Esophagus (tissue), 2 donors: ENCODE data around the gene SLC30A1. TPM values are rescaled to one million over a fixed set of nuclear protein-coding genes. Genes with fewer than 3 reads are reported as not detected.
"Not testable (repeated sequence)": the region's sequence is repeated elsewhere in the genome, so short reads cannot be mapped to it uniquely, and the experiment has no call there.

Experiments used
- H3K27ac ChIP-seq, 2 donors: one replicate each; pipeline ENCODE4 v1.5.1; 2013; ENCODE audit warnings: low read depth in 2 of 2, mild to moderate bottlenecking in 2 of 2, inconsistent platforms in 1 of 2, low read length in 1 of 2, moderate library complexity in 1 of 2
- H3K27me3 ChIP-seq, 2 donors: one replicate each; pipeline ENCODE4 v1.6.1; 2013; ENCODE audit warnings: low read length in 2 of 2, control low read depth in 1 of 2, mild to moderate bottlenecking in 1 of 2; ENCODE audit not compliant: insufficient read depth in 2 of 2, control insufficient read depth in 1 of 2
- H3K36me3 ChIP-seq, 2 donors: one replicate each; pipeline ENCODE4 v1.6.1; 2013; ENCODE audit warnings: low read length in 1 of 2; ENCODE audit not compliant: control insufficient read depth in 2 of 2, insufficient read depth in 2 of 2
- H3K4me1 ChIP-seq, 2 donors: one replicate each; pipeline ENCODE4 v1.6.1; 2013; ENCODE audit warnings: low read length in 1 of 2; ENCODE audit not compliant: control insufficient read depth in 2 of 2, insufficient read depth in 2 of 2
- H3K4me3 ChIP-seq, 2 donors: one replicate each; pipeline ENCODE4 v1.5.1; 2013; ENCODE audit warnings: low read length in 2 of 2, mild to moderate bottlenecking in 2 of 2, low read depth in 1 of 2, moderate library complexity in 1 of 2
- H3K9me3 ChIP-seq, 2 donors: one replicate each; pipeline ENCODE4 v1.6.1; 2013; ENCODE audit warnings: mild to moderate bottlenecking in 2 of 2, low read depth in 1 of 2, low read length in 1 of 2, moderate library complexity in 1 of 2; ENCODE audit not compliant: control insufficient read depth in 2 of 2, insufficient read depth in 1 of 2
- WGBS, 2 donors: extraction: QIAGEN DNeasy Blood & Tissue Kit; methylation state at CpG; one replicate each; pipeline ENCODE4 v1.1.7; 2013; 5-methylcytosine and 5-hydroxymethylcytosine counted together
- polyA plus RNA-seq, 2 donors: library from polyadenylated mRNA; stranded (reverse); fragments of 200-250 nt; gene quantifications; one replicate each; pipeline ENCODE4 v1.2.3, GENCODE V29; 2013
- donor health status: healthy with polysubstance abuse.
- donor health status: Bipolar disorder and iron deficiency.

Gene SLC30A1
- polyA plus RNA-seq, 2 donors, result 2.6 to 3.5 TPM

DNA sequence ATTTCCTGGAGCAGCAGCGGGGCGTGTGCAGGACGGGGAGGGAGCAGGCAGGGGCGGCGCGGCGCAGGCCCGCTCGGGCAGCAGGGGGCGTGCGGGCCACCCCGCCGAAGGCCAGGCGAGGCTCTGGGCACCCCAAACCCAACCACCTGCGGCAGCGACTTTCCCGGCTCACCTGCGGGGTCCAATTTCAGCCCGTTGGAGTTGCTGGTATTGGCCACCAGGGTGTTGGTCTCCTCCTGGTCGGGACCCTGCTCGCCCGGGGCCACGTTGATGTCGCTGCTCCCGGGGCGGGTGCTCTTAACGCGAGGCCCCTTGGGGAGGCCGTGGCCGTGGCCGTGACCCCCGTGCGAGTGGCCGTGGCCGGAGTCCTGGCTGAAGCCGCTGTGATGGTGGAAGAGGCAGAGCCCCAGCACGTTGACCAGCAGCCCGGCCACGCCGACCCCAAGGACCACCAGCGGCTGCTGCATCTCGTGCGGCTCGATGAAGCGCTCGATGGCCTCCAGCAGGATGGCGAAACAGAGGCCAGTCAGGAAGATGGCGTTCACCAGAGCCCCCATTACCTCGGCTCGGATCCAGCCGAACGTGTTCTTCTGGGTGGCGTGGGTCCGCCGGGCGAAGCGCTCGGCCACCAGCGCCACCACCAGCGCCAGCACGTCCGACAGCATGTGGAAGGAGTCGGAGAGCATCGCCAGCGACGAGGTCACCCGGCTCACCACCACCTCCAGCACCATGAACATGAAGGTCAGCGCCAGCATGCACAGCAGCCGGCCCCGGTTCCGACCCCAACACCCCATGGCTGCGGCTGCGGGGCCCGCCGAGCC lies 932 bp downstream of the SLC30A1 start:
- H3K27ac ChIP-seq, result peak overlapping the region; percentile 94 to 96
- 0 to 1% methylated on average over 75 of the region's 75 CpGs for WGBS, 2 donors

DNA sequence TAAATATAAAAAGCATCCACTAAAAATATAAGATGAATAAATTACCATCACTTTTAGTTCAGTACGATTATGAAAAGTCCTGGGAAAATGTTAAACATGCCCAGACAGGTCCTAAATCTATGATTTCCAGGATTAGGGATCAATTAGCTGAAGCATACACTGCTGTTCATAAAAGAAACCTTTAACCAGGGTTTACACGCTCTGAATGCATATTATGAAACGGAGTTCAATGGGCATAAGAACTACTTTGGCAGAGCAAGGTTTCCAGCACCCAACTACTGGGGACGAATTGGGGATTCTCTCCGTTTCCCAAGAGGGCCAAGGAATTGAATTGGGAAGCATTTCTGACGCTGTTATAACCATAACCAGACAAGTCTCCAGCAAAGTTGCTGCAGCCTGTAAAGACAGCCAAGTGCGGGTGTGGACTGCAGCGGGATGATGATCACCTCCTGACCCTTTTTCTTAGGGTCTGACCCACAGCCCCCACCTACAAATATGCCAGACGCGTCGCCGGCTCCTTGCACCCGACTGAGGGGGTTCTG lies 1.6 kb downstream of the SLC30A1 start:
- H3K27me3 ChIP-seq, result no peaks in the 10 kb centered on the region
- peaks cover 0 to 2% of the 10 kb centered on the region in 2 donors for H3K36me3 ChIP-seq
- peaks cover 0 to 2% of the 10 kb centered on the region in 2 donors for H3K4me1 ChIP-seq
- H3K9me3 ChIP-seq, result no peaks in the 10 kb centered on the region
- 1% methylated on average over 13 of the region's 13 CpGs for WGBS, 2 donors
- H3K27ac ChIP-seq, result peak overlapping the region; percentile 94 to 96
- H3K4me3 ChIP-seq, result peak overlapping the region; percentile 84 to 90

More for the DNA sequence above, 932 bp downstream of the SLC30A1 start:
- peak overlapping the region; percentile 84 to 90 for H3K4me3 ChIP-seq
- no peaks in the 10 kb centered on the region for H3K9me3 ChIP-seq
- no peaks in the 10 kb centered on the region for H3K27me3 ChIP-seq
- peaks cover 0 to 2% of the 10 kb centered on the region in 2 donors for H3K36me3 ChIP-seq
- H3K4me1 ChIP-seq, result peaks cover 0 to 2% of the 10 kb centered on the region in 2 donors

DNA sequence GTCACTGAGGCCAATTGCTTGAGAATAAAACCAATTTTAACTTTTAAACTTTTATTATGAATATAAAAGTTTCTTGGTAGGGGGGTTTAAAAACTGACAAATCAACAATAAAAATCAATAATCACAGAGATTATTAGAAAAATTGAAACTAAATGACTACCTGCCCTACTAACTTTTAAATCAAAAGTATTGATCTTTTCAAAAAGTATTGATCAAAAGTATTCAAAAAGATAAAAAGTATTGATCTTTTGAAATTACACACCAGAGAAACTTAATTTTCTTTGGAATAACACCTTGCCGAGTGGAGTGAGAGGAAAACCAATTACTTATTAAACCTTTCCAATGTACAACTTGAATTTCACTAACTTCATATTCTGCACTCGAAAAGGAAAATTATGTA lies 2.2 kb downstream of the SLC30A1 start:
- H3K27ac ChIP-seq, result no peak overlapping the region
- H3K4me3 ChIP-seq, result peak overlapping the region in 1 of 2 donors; percentile 84
- peaks cover 0 to 2% of the 10 kb centered on the region in 2 donors for H3K4me1 ChIP-seq
- H3K36me3 ChIP-seq, result peaks cover 0 to 2% of the 10 kb centered on the region in 2 donors
- no peaks in the 10 kb centered on the region for H3K27me3 ChIP-seq
- 33 to 46% methylated on average over 2 of the region's 2 CpGs for WGBS, 2 donors
- no peaks in the 10 kb centered on the region for H3K9me3 ChIP-seq

DNA sequence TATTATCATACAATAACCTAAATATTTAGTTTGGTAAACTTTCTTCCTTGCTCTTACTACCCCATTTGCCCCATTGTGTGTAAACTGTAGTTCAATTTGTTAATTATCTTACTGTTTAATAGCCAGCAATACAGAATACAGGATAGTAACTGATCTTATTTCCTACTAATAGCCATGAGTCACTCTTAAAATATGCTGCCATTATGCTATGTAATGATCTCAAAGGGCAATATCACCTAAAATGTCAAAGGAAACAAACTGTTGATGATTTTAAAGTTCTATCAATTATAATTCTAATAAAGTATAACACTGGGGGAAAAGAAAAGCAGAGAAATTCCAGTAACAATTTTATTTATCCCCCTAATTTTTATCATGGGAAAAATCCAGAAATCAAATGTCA lies 4.3 kb downstream of the SLC30A1 start:
- Histone ChIP-seq H3K9me3 (no peaks in the 10 kb centered on the region), H3K4me3 (no peak overlapping the region), H3K27me3 (no peaks in the 10 kb centered on the region), H3K36me3 (peaks cover 0 to 2% of the 10 kb centered on the region in 2 donors), H3K4me1 (no peaks in the 10 kb centered on the region), H3K27ac (no peak overlapping the region)

DNA sequence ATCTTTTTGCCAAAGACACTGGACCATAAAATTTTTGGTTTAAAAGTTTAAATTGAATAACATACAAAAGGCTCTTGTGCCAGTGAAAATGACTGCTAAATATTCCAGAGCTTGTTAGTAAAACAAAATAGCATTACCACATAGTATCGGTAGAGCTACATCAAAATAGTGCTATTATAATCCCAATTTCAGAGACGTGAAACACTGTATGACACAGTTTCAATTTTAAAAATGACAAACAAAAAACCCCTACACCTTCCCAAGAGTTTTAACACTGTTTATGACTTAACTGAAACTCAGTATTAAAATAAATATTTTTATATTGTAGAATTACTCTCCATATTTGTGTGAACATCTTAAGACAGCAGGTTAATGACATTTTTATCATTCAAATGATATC lies 7.0 kb downstream of the SLC30A1 start:
- no peaks in the 10 kb centered on the region for H3K27me3 ChIP-seq
- WGBS, 2 donors, result 68% methylated on average over 2 of the region's 2 CpGs
- no peaks in the 10 kb centered on the region for H3K4me1 ChIP-seq
- no peaks in the 10 kb centered on the region for H3K9me3 ChIP-seq
- peaks cover 0 to 2% of the 10 kb centered on the region in 2 donors for H3K36me3 ChIP-seq
- no peak overlapping the region for H3K4me3 ChIP-seq
- no peak overlapping the region for H3K27ac ChIP-seq

DNA sequence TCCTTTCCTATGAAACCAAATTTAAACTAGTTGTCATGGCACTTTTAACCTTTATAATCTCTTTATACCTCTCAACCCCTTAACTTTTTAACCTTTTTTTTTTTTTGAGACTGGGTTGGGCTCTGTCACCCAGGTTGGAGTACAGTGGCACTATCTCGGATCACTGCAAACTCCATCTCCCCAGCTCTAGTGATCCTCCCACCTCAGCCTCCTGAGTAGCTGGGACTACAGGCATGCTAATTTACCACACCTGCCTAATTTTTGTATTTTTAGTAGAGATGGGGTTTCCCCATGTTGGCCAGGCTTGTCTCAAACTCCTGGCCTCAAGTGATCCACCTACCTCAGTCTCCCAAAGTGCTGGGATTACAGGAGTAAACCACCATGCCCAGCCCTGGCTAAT lies 8.6 kb downstream of the SLC30A1 start:
- not testable (repeated sequence) for H3K36me3 ChIP-seq
- 86 to 89% methylated on average over 1 of the region's 1 CpG for WGBS, 2 donors

DNA sequence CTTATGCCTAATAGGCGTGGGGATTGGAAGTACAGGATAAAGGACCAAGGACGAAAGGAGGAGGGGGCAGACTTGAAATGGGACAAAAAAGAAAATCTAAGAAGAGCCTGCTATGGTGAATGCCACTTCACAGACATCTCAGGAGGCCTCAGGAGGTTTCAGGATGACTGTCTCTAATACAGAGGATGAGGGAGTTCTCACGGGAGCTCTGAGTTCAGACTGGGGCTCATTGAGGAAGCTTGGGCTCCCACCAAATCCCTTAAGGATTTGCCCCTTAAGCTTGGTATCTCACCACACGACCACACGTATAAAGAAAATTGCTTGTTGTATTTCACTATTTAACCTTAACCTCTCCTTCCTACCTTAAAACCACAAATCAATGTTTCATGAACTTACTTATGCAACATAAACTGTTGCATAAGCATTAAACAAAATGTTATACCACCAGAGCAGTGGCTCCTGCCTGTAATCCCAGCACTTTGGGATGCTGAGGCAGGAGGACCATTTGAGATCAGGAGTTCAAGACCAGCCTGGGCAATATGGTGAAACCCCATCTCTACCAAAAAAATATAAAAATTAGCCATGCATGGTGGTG lies 12.4 kb downstream of the SLC30A1 start:
- 68 to 75% methylated on average over 5 of the region's 5 CpGs for WGBS, 2 donors
- H3K4me3 ChIP-seq, result no peak overlapping the region
- no peaks in the 10 kb centered on the region for H3K9me3 ChIP-seq
- no peaks in the 10 kb centered on the region for H3K36me3 ChIP-seq
- H3K27me3 ChIP-seq, result no peaks in the 10 kb centered on the region
- no peaks in the 10 kb centered on the region for H3K4me1 ChIP-seq
- no peak overlapping the region for H3K27ac ChIP-seq

More for the DNA sequence above, 8.6 kb downstream of the SLC30A1 start:
- H3K27ac ChIP-seq, H3K4me3 ChIP-seq, H3K9me3 ChIP-seq, H3K4me1 ChIP-seq, H3K27me3 ChIP-seq: not testable (repeated sequence)

DNA sequence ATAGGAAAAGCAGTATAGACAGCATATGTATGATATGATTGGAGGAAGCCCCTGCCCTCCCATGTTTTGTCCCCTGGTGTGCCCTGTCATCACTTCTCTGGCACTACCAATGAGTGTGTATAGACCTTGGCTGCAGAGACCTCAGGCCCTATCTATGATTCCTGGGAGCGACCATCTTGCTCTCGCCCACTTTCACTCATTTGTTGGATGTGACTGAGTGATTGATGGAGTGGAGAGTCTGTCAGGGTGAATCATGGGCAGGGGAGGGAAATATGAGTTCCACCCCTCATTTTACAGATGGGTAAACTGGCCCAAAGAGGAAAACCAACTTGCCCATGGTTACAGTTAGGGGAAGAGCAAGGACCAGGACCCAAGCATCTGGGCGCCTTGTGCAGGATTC lies 14.9 kb downstream of the SLC30A1 start:
- Histone ChIP-seq H3K27ac (no peak overlapping the region), H3K9me3 (no peaks in the 10 kb centered on the region), H3K27me3 (no peaks in the 10 kb centered on the region), H3K36me3 (no peaks in the 10 kb centered on the region), H3K4me1 (no peaks in the 10 kb centered on the region), H3K4me3 (no peak overlapping the region)
- 93 to 98% methylated on average over 3 of the region's 3 CpGs for WGBS, 2 donors

DNA sequence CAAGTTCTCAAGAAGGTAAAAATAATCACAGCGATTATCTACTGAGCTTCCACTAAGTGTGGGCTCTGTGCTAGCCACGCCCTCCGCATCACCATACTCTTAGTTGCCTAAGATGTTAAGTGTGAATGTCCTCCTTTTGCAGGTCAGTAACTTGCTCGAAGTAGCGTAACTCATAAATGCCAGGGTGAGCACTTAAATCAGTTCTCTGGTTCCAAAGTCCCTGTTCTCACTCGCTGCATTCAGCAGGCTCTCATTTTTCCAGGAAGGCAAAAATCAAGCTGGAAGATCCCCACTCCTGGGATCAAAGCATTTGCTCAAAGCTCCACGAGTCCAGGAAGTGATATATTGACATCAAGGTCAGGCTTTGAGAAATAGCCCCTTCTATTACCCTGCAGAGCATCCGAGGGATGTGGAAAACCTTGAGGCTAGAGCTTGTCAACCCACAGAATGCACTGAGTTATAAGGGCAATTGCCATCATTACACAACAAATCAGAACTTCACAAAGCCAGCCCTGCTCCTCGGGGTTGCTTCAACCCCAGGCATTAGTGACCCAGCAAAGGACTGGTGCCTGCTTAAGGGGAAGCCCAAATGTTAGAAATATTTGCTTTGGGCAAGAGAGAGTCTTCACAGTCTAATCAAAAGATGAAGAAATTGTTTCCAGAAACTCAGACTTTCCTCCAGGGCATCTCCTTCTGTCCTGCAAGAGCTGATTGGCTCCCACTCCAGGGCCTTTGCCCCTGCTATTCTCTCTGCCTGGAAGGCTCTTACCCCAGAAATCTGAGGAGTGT lies 19.5 kb downstream of the SLC30A1 start:
- 68 to 78% methylated on average over 9 of the region's 9 CpGs for WGBS, 2 donors
- H3K9me3 ChIP-seq, result no peaks in the 10 kb centered on the region
- no peak overlapping the region for H3K4me3 ChIP-seq
- H3K4me1 ChIP-seq, result no peaks in the 10 kb centered on the region
- H3K27ac ChIP-seq, result no peak overlapping the region
- no peaks in the 10 kb centered on the region for H3K36me3 ChIP-seq
- H3K27me3 ChIP-seq, result no peaks in the 10 kb centered on the region
